Osteoblast (primary cell): ENCODE measurements around the gene TENT5C. TPM values are rescaled to one million over a fixed set of nuclear protein-coding genes. Genes with fewer than 3 reads are reported as not detected.

Experiments
- DNase-seq: peaks from one replicate; pipeline ENCODE4 v3.0.0; 2011; ENCODE audit warnings: low spot score, mixed read lengths; ENCODE audit not compliant: insufficient read length; ENCODE audit errors: missing footprints
- H2AFZ ChIP-seq: 2 replicates; pipeline ENCODE4 v1.6.0; 2011; ENCODE audit warnings: mild to moderate bottlenecking, low read length
- H3K27ac ChIP-seq: 2 replicates; pipeline ENCODE4 v1.5.1; 2011; ENCODE audit warnings: mild to moderate bottlenecking, low read depth, low read length, moderate library complexity
- H3K27me3 ChIP-seq: 2 replicates; pipeline ENCODE4 v1.6.0; 2012; ENCODE audit warnings: mild to moderate bottlenecking, control low read depth, inconsistent platforms, low read length, moderate library complexity; ENCODE audit not compliant: insufficient read depth
- H3K36me3 ChIP-seq: 2 replicates; pipeline ENCODE4 v1.5.1; 2011; ENCODE audit warnings: mild to moderate bottlenecking, low read length, control low read depth, moderate library complexity; ENCODE audit not compliant: insufficient read depth
- H3K4me1 ChIP-seq: 2 replicates; pipeline ENCODE4 v1.5.1; 2011; ENCODE audit warnings: mild to moderate bottlenecking, low read length, control low read depth, moderate library complexity; ENCODE audit not compliant: insufficient read depth
- H3K4me2 ChIP-seq: 2 replicates; pipeline ENCODE4 v1.6.0; 2011; ENCODE audit warnings: mild to moderate bottlenecking, low read length; ENCODE audit not compliant: insufficient read depth
- H3K4me3 ChIP-seq: fragments of 200-600 bp; sonication (generic); 3 replicates; pipeline ENCODE4 v1.5.1; 2012; ENCODE audit warnings: mild to moderate bottlenecking, low read length, inconsistent platforms; ENCODE audit not compliant: insufficient read depth
- H3K79me2 ChIP-seq: 2 replicates; pipeline ENCODE4 v1.6.0; 2012; ENCODE audit warnings: mild to moderate bottlenecking, low read length, control low read depth, inconsistent platforms; ENCODE audit not compliant: insufficient read depth
- H3K9me3 ChIP-seq: 2 replicates; pipeline ENCODE4 v1.5.1; 2011; ENCODE audit warnings: low read depth, low read length, control low read depth
- H4K20me1 ChIP-seq: 2 replicates; pipeline ENCODE4 v1.6.0; 2012; ENCODE audit warnings: mild to moderate bottlenecking, low read length, control low read depth; ENCODE audit not compliant: insufficient read depth
- total RNA-seq: library from RNA; depleted of rRNA; stranded (reverse); fragments of >200 nt; gene quantifications from 2 replicates; pipeline ENCODE4 v1.2.3, GENCODE V29; 2012
- TF ChIP-seq, protein P1 (sequence below): IDR thresholded peaks from 2 replicates; pipeline ENCODE4 v1.5.1; 2011; ENCODE audit warnings: mild to moderate bottlenecking, low read depth, low read length, moderate library complexity; ENCODE audit errors: extremely low read depth

Gene TENT5C
- total RNA-seq, 1 donor, result 0.36 TPM

DNA sequence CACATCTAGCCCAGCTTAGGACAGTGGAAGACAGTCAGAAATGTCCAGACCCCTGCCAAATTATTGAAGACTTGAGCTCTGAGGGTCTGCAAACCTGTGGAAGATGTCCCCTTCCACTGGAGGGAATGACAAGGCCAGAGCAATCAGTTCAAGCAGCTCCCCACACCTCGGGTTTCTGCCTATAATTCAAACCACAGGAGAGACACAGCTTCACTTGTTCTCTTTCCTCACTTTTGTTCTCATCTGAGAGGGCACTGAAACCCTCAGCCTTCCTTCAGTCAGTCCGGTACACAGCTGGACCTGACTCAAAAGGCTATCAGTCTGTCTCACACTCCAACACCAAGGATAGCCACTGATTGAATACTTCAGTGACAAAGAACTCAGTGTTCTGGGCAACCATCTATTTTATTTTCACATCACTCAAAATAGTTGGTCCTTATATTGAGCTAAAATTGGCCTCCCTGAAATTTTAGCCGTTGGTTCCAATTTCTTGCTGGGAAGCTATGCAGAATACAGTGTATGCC is 70.1 kb downstream of the TENT5C start:
- Histone ChIP-seq H3K4me3 (no peak overlapping the region), H3K4me2 (no peak overlapping the region), H2AFZ (no peak overlapping the region), H3K36me3 (no peaks in the 10 kb centered on the region), H4K20me1 (no peaks in the 10 kb centered on the region), H3K79me2 (no peaks in the 10 kb centered on the region), H3K4me1 (peaks cover 24% of the 10 kb centered on the region), H3K27me3 (peaks cover 7% of the 10 kb centered on the region), H3K9me3 (no peaks in the 10 kb centered on the region), H3K27ac (no peak overlapping the region)
- TF ChIP-seq, protein P1, sequence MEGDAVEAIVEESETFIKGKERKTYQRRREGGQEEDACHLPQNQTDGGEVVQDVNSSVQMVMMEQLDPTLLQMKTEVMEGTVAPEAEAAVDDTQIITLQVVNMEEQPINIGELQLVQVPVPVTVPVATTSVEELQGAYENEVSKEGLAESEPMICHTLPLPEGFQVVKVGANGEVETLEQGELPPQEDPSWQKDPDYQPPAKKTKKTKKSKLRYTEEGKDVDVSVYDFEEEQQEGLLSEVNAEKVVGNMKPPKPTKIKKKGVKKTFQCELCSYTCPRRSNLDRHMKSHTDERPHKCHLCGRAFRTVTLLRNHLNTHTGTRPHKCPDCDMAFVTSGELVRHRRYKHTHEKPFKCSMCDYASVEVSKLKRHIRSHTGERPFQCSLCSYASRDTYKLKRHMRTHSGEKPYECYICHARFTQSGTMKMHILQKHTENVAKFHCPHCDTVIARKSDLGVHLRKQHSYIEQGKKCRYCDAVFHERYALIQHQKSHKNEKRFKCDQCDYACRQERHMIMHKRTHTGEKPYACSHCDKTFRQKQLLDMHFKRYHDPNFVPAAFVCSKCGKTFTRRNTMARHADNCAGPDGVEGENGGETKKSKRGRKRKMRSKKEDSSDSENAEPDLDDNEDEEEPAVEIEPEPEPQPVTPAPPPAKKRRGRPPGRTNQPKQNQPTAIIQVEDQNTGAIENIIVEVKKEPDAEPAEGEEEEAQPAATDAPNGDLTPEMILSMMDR, result no peak
- no peak for DNase-seq

DNA sequence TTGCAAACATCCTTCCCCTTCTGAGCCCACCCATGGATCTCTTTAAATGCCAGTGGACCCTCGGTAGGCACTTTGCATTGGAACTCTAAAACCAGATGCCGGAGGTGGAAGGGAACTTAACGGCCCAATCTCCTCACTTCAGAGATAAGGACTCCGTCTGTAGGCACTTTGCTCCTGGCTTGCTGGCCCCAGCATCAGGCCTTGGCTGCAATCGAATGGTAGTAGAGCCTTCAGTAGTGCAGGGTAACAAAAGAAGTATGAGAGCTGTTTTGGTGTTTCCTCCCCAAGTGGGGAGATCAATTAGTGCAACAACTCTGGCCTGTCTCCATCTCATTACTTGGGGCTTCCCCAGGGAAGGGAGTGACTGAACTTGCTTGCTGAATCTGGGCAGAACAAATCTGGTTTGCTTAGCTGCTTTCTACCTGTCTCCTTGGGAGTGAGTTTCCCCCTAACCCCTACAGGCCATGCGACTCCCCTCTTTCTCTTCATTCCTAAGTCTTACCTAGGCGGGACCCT is 70.8 kb downstream of the TENT5C start:
- no peak overlapping the region for H2AFZ ChIP-seq
- no peak for DNase-seq
- TF ChIP-seq, protein P1, result no peak
- no peaks in the 10 kb centered on the region for H4K20me1 ChIP-seq
- H3K4me2 ChIP-seq, result no peak overlapping the region
- no peaks in the 10 kb centered on the region for H3K9me3 ChIP-seq
- H3K4me3 ChIP-seq, result no peak overlapping the region
- no peaks in the 10 kb centered on the region for H3K36me3 ChIP-seq
- H3K27me3 ChIP-seq, result peaks cover 4% of the 10 kb centered on the region
- peaks cover 24% of the 10 kb centered on the region for H3K4me1 ChIP-seq
- no peak overlapping the region for H3K27ac ChIP-seq
- no peaks in the 10 kb centered on the region for H3K79me2 ChIP-seq

Other genes with a start within 250 kb of the TENT5C start
- gene MAN1A2, start 238.6 kb upstream of the TENT5C start, total RNA-seq, result 51.0 and 52.5 TPM in 2 replicates